ENCODE data around the gene GOT1. TPM values are rescaled to one million over a fixed set of nuclear protein-coding genes. Genes with fewer than 3 reads are reported as not detected.

The GOT1 gene
- total RNA-seq, 1 donor from 2014 or later: 50.9 TPM

- Mint-ChIP-seq H3K27me3 (peaks cover 11% of the 10 kb centered on the region), H3K36me3 (no peaks in the 10 kb centered on the region), H3K4me3 (no peak overlapping the region), H3K4me1 (ENCODE audit: unreplicated experiment) (peaks cover 5% of the 10 kb centered on the region), H3K9me3 (no peaks in the 10 kb centered on the region), H3K27ac (no peak overlapping the region)
- no peak for TF ChIP-seq CTCF (conservative IDR thresholded peaks at IDR 0.05)
- no peak for DNase-seq (ENCODE audit: extremely low spot score, unreplicated experiment)
Measured at GRCh38 chr10:99365311-99365710, 65.1 kb downstream of the GOT1 start.

- Mint-ChIP-seq H3K36me3 (no peaks in the 10 kb centered on the region), H3K27ac (no peak overlapping the region), H3K4me3 (no peak overlapping the region), H3K9me3 (no peaks in the 10 kb centered on the region), H3K27me3 (peaks cover 9% of the 10 kb centered on the region), H3K4me1 (ENCODE audit: unreplicated experiment) (peaks cover 5% of the 10 kb centered on the region)
- no peak for TF ChIP-seq CTCF (conservative IDR thresholded peaks at IDR 0.05)
- no peak for DNase-seq (ENCODE audit: extremely low spot score, unreplicated experiment)
Measured at GRCh38 chr10:99364125-99364524, 66.3 kb downstream of the GOT1 start.

GRCh38 chr10:99360934-99361333, 69.5 kb downstream of the GOT1 start:
- Mint-ChIP-seq H3K9me3 (no peaks in the 10 kb centered on the region), H3K27me3 (peaks cover 5% of the 10 kb centered on the region), H3K4me1 (ENCODE audit: unreplicated experiment) (no peaks in the 10 kb centered on the region), H3K4me3 (no peak overlapping the region), H3K36me3 (no peaks in the 10 kb centered on the region), H3K27ac (no peak overlapping the region)
- TF ChIP-seq CTCF (conservative IDR thresholded peaks at IDR 0.05): no peak
- DNase-seq (ENCODE audit: extremely low spot score, unreplicated experiment): no peak

- no peak for TF ChIP-seq CTCF (conservative IDR thresholded peaks at IDR 0.05)
- Mint-ChIP-seq H3K27me3 (peaks cover 13% of the 10 kb centered on the region), H3K36me3 (no peaks in the 10 kb centered on the region), H3K4me1 (ENCODE audit: unreplicated experiment) (no peaks in the 10 kb centered on the region), H3K27ac (no peak overlapping the region), H3K9me3 (no peaks in the 10 kb centered on the region), H3K4me3 (no peak overlapping the region)
- no peak for DNase-seq (ENCODE audit: extremely low spot score, unreplicated experiment)
Measured at GRCh38 chr10:99358101-99358500, 72.3 kb downstream of the GOT1 start.

GRCh38 chr10:99357691-99358090, 72.7 kb downstream of the GOT1 start:
- no peak for TF ChIP-seq CTCF (conservative IDR thresholded peaks at IDR 0.05)
- no peaks in the 10 kb centered on the region for H3K4me1 Mint-ChIP-seq (ENCODE audit: unreplicated experiment)
- H3K4me3 Mint-ChIP-seq: no peak overlapping the region
- no peak overlapping the region for H3K27ac Mint-ChIP-seq
- DNase-seq (ENCODE audit: extremely low spot score, unreplicated experiment): no peak
- no peaks in the 10 kb centered on the region for H3K36me3 Mint-ChIP-seq
- peaks cover 18% of the 10 kb centered on the region for H3K27me3 Mint-ChIP-seq
- no peaks in the 10 kb centered on the region for H3K9me3 Mint-ChIP-seq

GRCh38 chr10:99353182-99353581, 77.2 kb downstream of the GOT1 start:
- Mint-ChIP-seq H3K36me3 (no peaks in the 10 kb centered on the region), H3K27ac (no peak overlapping the region), H3K4me1 (ENCODE audit: unreplicated experiment) (no peaks in the 10 kb centered on the region), H3K27me3 (peaks cover 20% of the 10 kb centered on the region), H3K9me3 (no peaks in the 10 kb centered on the region), H3K4me3 (no peak overlapping the region)
- no peak for DNase-seq (ENCODE audit: extremely low spot score, unreplicated experiment)
- TF ChIP-seq CTCF (conservative IDR thresholded peaks at IDR 0.05): no peak

Data from type B pancreatic cell (in vitro differentiated cells).